Vagina (tissue), 2 donors: Measurements from ENCODE around the gene CFTR. TPM values are rescaled to one million over a fixed set of nuclear protein-coding genes. Genes with fewer than 3 reads are reported as not detected.
A peak's percentile ranks its signal among the peaks of the same experiment; 100 is the strongest.

ENCODE experiments used
- DNase-seq, 2 donors: peaks; one replicate each; pipeline ENCODE4 v3.0.0-alpha.2; 2017; ENCODE audit errors: extremely low spot score in 2 of 2
- H3K27ac ChIP-seq: fragments of 200-600 bp; sonication (generic); one replicate; pipeline ENCODE4 v1.5.1; 2019
- H3K27me3 ChIP-seq: fragments of 200-600 bp; sonication (generic); one replicate; pipeline ENCODE4 v1.5.1; 2019
- H3K36me3 ChIP-seq, 2 donors: fragments of 200-600 bp; sonication (generic); one replicate each; pipeline ENCODE4 v1.5.1; 2017 to 2019
- H3K4me1 ChIP-seq: fragments of 200-600 bp; sonication (generic); one replicate; pipeline ENCODE4 v1.5.1; 2019
- H3K4me3 ChIP-seq, 2 donors: fragments of 200-600 bp; sonication (generic); 1 replicate in 1 of 2; 2 replicates in 1 of 2; pipeline ENCODE4 v1.5.1; 2016 to 2019
- H3K9me3 ChIP-seq: fragments of 200-600 bp; sonication (generic); one replicate; pipeline ENCODE4 v1.5.1; 2019
- CTCF ChIP-seq, 3 experiments: fragments of 450-650 bp in 2 of 3; fragments of 200-600 bp in 1 of 3; sonication (generic) in 1 of 3; IDR thresholded peaks; one replicate each; pipeline ENCODE4 v1.5.1; 2017 to 2019; ENCODE audit warnings: antibody characterized with exemption in 3 of 3, mild to moderate bottlenecking in 2 of 3, moderate library complexity in 2 of 3
- POLR2A ChIP-seq, 2 donors: fragments of 450-650 bp; IDR thresholded peaks; one replicate each; pipeline ENCODE4 v1.6.1; 2017; ENCODE audit warnings: antibody characterized with exemption in 2 of 2, mild to moderate bottlenecking in 2 of 2, moderate library complexity in 2 of 2
- POLR2AphosphoS5 ChIP-seq, 2 donors: sonication (generic); formaldehyde crosslinking; IDR thresholded peaks; one replicate each; pipeline ENCODE4 v1.9.0; 2017; ENCODE audit warnings: antibody characterized with exemption in 2 of 2, mild to moderate bottlenecking in 2 of 2, low read depth in 1 of 2; ENCODE audit not compliant: insufficient read depth in 1 of 2
- intact Hi-C: fragments of 100-400 bp; cut with DNase I; formaldehyde crosslinking; loops from one replicate; pipeline ENCODE4 v1.15.1; 2023
- total RNA-seq: library from RNA; depleted of rRNA; stranded (reverse); fragments of >200 nt; gene quantifications from one replicate; pipeline ENCODE4 v1.2.3, GENCODE V29; 2016

The CFTR gene
- total RNA-seq, result not detected

DNA sequence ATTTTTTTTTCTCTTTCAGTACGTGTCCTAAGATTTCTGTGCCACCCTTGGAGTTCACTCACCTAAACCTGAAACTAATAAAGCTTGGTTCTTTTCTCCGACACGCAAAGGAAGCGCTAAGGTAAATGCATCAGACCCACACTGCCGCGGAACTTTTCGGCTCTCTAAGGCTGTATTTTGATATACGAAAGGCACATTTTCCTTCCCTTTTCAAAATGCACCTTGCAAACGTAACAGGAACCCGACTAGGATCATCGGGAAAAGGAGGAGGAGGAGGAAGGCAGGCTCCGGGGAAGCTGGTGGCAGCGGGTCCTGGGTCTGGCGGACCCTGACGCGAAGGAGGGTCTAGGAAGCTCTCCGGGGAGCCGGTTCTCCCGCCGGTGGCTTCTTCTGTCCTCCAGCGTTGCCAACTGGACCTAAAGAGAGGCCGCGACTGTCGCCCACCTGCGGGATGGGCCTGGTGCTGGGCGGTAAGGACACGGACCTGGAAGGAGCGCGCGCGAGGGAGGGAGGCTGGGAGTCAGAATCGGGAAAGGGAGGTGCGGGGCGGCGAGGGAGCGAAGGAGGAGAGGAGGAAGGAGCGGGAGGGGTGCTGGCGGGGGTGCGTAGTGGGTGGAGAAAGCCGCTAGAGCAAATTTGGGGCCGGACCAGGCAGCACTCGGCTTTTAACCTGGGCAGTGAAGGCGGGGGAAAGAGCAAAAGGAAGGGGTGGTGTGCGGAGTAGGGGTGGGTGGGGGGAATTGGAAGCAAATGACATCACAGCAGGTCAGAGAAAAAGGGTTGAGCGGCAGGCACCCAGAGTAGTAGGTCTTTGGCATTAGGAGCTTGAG is at the start of gene CFTR:
Gene CFTR (plus strand): TSS at position 801 of the 830 bp plus-strand sequence. CDS start 70 bp downstream, outside the sequence.
- intact Hi-C loops, result no loop called here
- Histone ChIP-seq H3K27me3 (no peaks in the 10 kb centered on the region), H3K4me1 (peaks cover 10% of the 10 kb centered on the region), H3K9me3 (no peaks in the 10 kb centered on the region), H3K36me3 (no peaks in the 10 kb centered on the region), H3K4me3 (peak within 1 kb of the TSS; percentile 36 to 43), H3K27ac (no peak within 1 kb of the TSS)
- no peak for TF ChIP-seq CTCF (IDR thresholded peaks at IDR 0.05)
- no peak for TF ChIP-seq POLR2AphosphoS5 (IDR thresholded peaks at IDR 0.05; ENCODE audit: insufficient read depth in 1 of 2, low read depth in 1 of 2)
- no peak for DNase-seq

DNA sequence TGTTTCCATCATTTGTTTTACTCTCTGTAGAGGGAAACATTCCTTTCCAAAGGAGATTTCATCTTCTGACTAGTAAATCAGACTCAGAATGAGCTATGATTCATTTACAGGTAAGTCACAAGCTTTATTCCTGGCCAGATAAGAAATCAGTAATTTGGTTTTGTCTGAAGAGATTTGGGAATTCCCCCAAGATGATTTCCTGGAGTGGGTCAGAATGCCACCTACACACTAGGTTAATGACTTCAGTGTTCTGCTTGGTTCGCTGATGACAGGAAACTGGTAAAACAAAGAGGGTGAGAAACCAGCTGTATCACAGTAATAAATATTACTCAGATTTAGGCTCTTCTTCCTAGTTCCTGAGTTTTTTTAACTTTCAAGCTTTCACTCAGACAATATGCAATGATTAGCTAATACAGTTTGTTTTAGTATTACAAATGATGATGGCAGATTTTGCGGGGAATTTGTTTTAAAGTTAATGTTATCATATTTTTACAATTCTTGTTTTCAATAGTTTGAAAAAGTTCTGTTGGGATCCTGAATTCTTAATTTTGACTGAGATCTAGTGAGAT is 44.3 kb upstream of the CFTR start:
- H3K27me3 ChIP-seq, result no peaks in the 10 kb centered on the region
- intact Hi-C loops, result no loop called here
- H3K4me1 ChIP-seq, result no peaks in the 10 kb centered on the region
- DNase-seq, result no peak
- TF ChIP-seq POLR2A (IDR thresholded peaks at IDR 0.05), result no peak
- TF ChIP-seq CTCF (IDR thresholded peaks at IDR 0.05), result no peak
- no peak for TF ChIP-seq POLR2AphosphoS5 (IDR thresholded peaks at IDR 0.05; ENCODE audit: insufficient read depth in 1 of 2, low read depth in 1 of 2)
- no peaks in the 10 kb centered on the region for H3K9me3 ChIP-seq
- H3K27ac ChIP-seq, result no peak overlapping the region
- H3K36me3 ChIP-seq, result no peaks in the 10 kb centered on the region
- H3K4me3 ChIP-seq, result no peak overlapping the region

DNA sequence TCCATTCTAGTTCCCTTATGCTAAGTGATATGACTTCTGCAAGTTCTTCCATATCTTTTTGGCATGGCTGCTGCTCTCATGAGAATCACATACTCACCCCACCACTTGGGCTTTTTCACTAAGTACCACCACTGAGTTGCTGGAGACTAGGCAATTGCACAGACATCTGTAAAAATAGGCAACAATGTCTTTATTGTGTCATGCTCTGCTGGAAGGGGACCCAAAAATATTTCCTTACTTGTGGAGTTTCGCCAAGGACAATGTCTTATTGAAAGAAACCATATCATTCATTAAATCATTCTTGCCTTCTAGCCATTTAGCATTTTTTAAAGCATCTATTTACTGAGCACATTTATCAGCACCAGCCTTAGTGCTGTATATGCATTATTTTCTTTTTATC is 35.2 kb upstream of the CFTR start:
- Histone ChIP-seq H3K36me3 (no peaks in the 10 kb centered on the region), H3K9me3 (no peaks in the 10 kb centered on the region), H3K4me3 (no peak overlapping the region), H3K4me1 (no peaks in the 10 kb centered on the region), H3K27ac (no peak overlapping the region), H3K27me3 (no peaks in the 10 kb centered on the region)
- intact Hi-C loops, result no loop called here
- DNase-seq, result no peak
- TF ChIP-seq POLR2AphosphoS5 (IDR thresholded peaks at IDR 0.05; ENCODE audit: insufficient read depth in 1 of 2, low read depth in 1 of 2) (no peak), CTCF (IDR thresholded peaks at IDR 0.05) (no peak), POLR2A (IDR thresholded peaks at IDR 0.05) (no peak)

GRCh38 chr7:117445206-117445605 is 34.6 kb upstream of the CFTR start:
- no peak overlapping the region for H3K27ac ChIP-seq
- H3K4me3 ChIP-seq, result no peak overlapping the region
- no peak for TF ChIP-seq CTCF (IDR thresholded peaks at IDR 0.05)
- TF ChIP-seq POLR2A (IDR thresholded peaks at IDR 0.05), result no peak
- no peak for TF ChIP-seq POLR2AphosphoS5 (IDR thresholded peaks at IDR 0.05; ENCODE audit: insufficient read depth in 1 of 2, low read depth in 1 of 2)
- no peaks in the 10 kb centered on the region for H3K27me3 ChIP-seq
- no peak for DNase-seq
- H3K9me3 ChIP-seq, result no peaks in the 10 kb centered on the region
- no peaks in the 10 kb centered on the region for H3K36me3 ChIP-seq
- intact Hi-C loops, result no loop called here
- no peaks in the 10 kb centered on the region for H3K4me1 ChIP-seq
